Endothelial cell of umbilical vein (primary cell): Measurements from ENCODE around the gene TSPO. TPM values are rescaled to one million over a fixed set of nuclear protein-coding genes. Genes with fewer than 3 reads are reported as not detected.
A peak's percentile ranks its signal among the peaks of the same experiment; 100 is the strongest.

Experiments
- BruUV-seq: library from RNA; stranded (reverse); fragments of 400-500 nt; replicated peaks from 2 replicates; lab custom pipeline; 2021; lab: Mats Ljungman, UMichigan
- CTCF ChIA-PET: fragments of 300-600, 350-600 bp; sonication (Branson Sonifier 250); formaldehyde crosslinking; loops from one replicate; lab custom pipeline; 2021; ENCODE audit warnings: antibody characterized with exemption, inconsistent platforms; lab: Charles Lee
- POLR2A ChIA-PET: fragments of 300-600, 350-600 bp; sonication (Branson Sonifier 250); formaldehyde crosslinking; loops from one replicate; lab custom pipeline; 2021; ENCODE audit warnings: antibody characterized with exemption, inconsistent platforms; lab: Charles Lee
- DNase-seq: peaks from one replicate; pipeline ENCODE4 v3.0.0-alpha.2; 2011; ENCODE audit warnings: low read depth, low spot score
- FAIRE-seq: peaks from 2 replicates; lab custom pipeline; 2011; peaks lifted over from hg19 to GRCh38; lab: Jason Lieb, UNC
- H2AFZ ChIP-seq: 2 replicates; pipeline ENCODE4 v1.6.0; 2012; ENCODE audit warnings: low read depth, low read length, control low read depth, inconsistent platforms
- H3K27ac ChIP-seq: 2 replicates; pipeline ENCODE4 v1.5.1; 2011; ENCODE audit warnings: low read depth, mild to moderate bottlenecking, control low read depth, low read length, moderate library complexity; ENCODE audit not compliant: insufficient read depth
- H3K27me3 ChIP-seq, 2 experiments: 2 replicates each; pipeline versions ENCODE4 v1.6.0 to v1.6.1; 2011; ENCODE audit warnings: low read length in 2 of 2, mixed read lengths in 1 of 2; ENCODE audit not compliant: control insufficient read depth in 2 of 2, insufficient read depth in 2 of 2
- H3K36me3 ChIP-seq, 2 experiments: 2 replicates in 1 of 2; 3 replicates in 1 of 2; pipeline ENCODE4 v1.5.1; 2011; ENCODE audit warnings: low read length in 2 of 2, mild to moderate bottlenecking in 1 of 2, moderate library complexity in 1 of 2; ENCODE audit not compliant: control insufficient read depth in 2 of 2, insufficient read depth in 2 of 2; ENCODE audit errors: extremely low read depth in 1 of 2
- H3K4me1 ChIP-seq: 3 replicates; pipeline ENCODE4 v1.5.1; 2011; ENCODE audit warnings: mild to moderate bottlenecking, low read length; ENCODE audit not compliant: control insufficient read depth, insufficient read depth; ENCODE audit errors: extremely low read depth
- H3K4me2 ChIP-seq: 2 replicates; pipeline ENCODE4 v1.6.1; 2011; ENCODE audit warnings: low read length, control low read depth, mixed read lengths; ENCODE audit not compliant: insufficient read depth
- H3K4me3 ChIP-seq, 3 experiments: fragments of 200-600 bp in 1 of 3; sonication (generic), shearing (Covaris generic) in 1 of 3; replicated peaks in 1 of 3; 2 replicates each; pipeline ENCODE4 v1.5.1; 2011 to 2016; ENCODE audit warnings: control low read depth in 3 of 3, low read length in 3 of 3, mild to moderate bottlenecking in 2 of 3, inconsistent platforms in 1 of 3, low read depth in 1 of 3, moderate library complexity in 1 of 3; ENCODE audit not compliant: insufficient read depth in 1 of 3
- H3K79me2 ChIP-seq: 2 replicates; pipeline ENCODE4 v1.6.0; 2012; ENCODE audit warnings: low read length, inconsistent platforms; ENCODE audit not compliant: control insufficient read depth, insufficient read depth
- H3K9ac ChIP-seq: replicated peaks from 2 replicates; pipeline ENCODE3; 2011; ENCODE audit warnings: low read length, control low read depth; ENCODE audit not compliant: insufficient read depth; ENCODE audit errors: extremely low read depth
- H3K9me1 ChIP-seq: replicated peaks from 3 replicates; pipeline ENCODE4 v1.6.0; 2011; ENCODE audit warnings: mild to moderate bottlenecking, low read length; ENCODE audit not compliant: control insufficient read depth, insufficient read depth; ENCODE audit errors: extremely low read depth
- H3K9me3 ChIP-seq: replicated peaks from 2 replicates; pipeline ENCODE4 v1.5.1; 2012; ENCODE audit warnings: low read length, inconsistent platforms; ENCODE audit not compliant: control insufficient read depth, insufficient read depth
- H4K20me1 ChIP-seq: replicated peaks from 2 replicates; pipeline ENCODE3; 2011; ENCODE audit warnings: mild to moderate bottlenecking, low read length; ENCODE audit not compliant: control insufficient read depth, insufficient read depth; ENCODE audit errors: extremely low read depth
- CTCF ChIP-seq, 2 donors: IDR thresholded peaks; 1 replicate in 1 of 2; 2 replicates in 1 of 2; pipeline ENCODE4 v1.5.1; 2011; ENCODE audit warnings: low read length in 2 of 2, mild to moderate bottlenecking in 2 of 2, moderate library complexity in 2 of 2, control low read depth in 1 of 2, inconsistent platforms in 1 of 2, low read depth in 1 of 2; ENCODE audit not compliant: insufficient read depth in 1 of 2; ENCODE audit errors: extremely low read depth in 1 of 2
- EZH2 ChIP-seq: IDR thresholded peaks from 2 replicates; pipeline ENCODE4 v1.6.1; 2012; ENCODE audit warnings: borderline replicate concordance, low read depth, mild to moderate bottlenecking, moderate library complexity, low read length, inconsistent platforms; ENCODE audit not compliant: severe bottlenecking
- FOS ChIP-seq: IDR thresholded peaks from 2 replicates; pipeline ENCODE4 v1.6.1; 2011; ENCODE audit warnings: mild to moderate bottlenecking, low read length, moderate library complexity, borderline replicate concordance; ENCODE audit not compliant: insufficient read depth
- GATA2 ChIP-seq: IDR thresholded peaks from 2 replicates; pipeline ENCODE4 v1.7.0; 2011; ENCODE audit warnings: low read depth, mild to moderate bottlenecking, moderate library complexity, mixed read lengths, low read length; ENCODE audit not compliant: insufficient read length, insufficient read depth
- JUN ChIP-seq: IDR thresholded peaks from 2 replicates; pipeline ENCODE4 v1.6.1; 2011; ENCODE audit warnings: borderline replicate concordance, low read depth; ENCODE audit not compliant: insufficient read length, insufficient read depth
- MAX ChIP-seq: IDR thresholded peaks from 2 replicates; pipeline ENCODE4 v1.6.1; 2011; ENCODE audit not compliant: insufficient read depth, insufficient read length
- MYC ChIP-seq: IDR thresholded peaks from one replicate; pipeline ENCODE4 v1.6.1; 2011; ENCODE audit warnings: mild to moderate bottlenecking, low read depth, low read length
- POLR2A ChIP-seq: IDR thresholded peaks from 2 replicates; pipeline ENCODE4 v1.6.1; 2012; ENCODE audit warnings: low read depth, mild to moderate bottlenecking, control low read depth, low read length
- POLR2AphosphoS5 ChIP-seq: IDR thresholded peaks from 2 replicates; pipeline ENCODE4 v1.6.1; 2012; ENCODE audit warnings: low read depth, mild to moderate bottlenecking, control low read depth, low read length, moderate library complexity; ENCODE audit not compliant: insufficient read depth
- dilution Hi-C: fragments of 300-500 bp; cut with MboI; formaldehyde crosslinking; loops from one replicate; pipeline ENCODE4 v1.15.0; 2019; ENCODE audit warnings: low sequenced_read_pairs; ENCODE audit not compliant: extremely low pct_ligation_motif_present
- intact Hi-C: fragments of 100-400 bp; cut with micrococcal nuclease; formaldehyde crosslinking; loops from one replicate; pipeline ENCODE4 v1.10.0; 2022
- polyA plus RNA-seq, 4 experiments: library from polyadenylated mRNA; depleted of rRNA in 3 of 4; stranded (reverse) in 3 of 4; unstranded in 1 of 4; fragments of >200 nt; gene quantifications; 2 replicates each; pipeline versions ENCODE4 v1.2.1 to v1.2.3, GENCODE V29; 2011 to 2012; ENCODE audit warnings: missing spikeins in 1 of 4
- total RNA-seq: library from RNA; stranded (reverse); gene quantifications from 2 replicates; pipeline ENCODE4 v1.2.3, GENCODE V29; 2021

Gene TSPO
- total and polyA plus RNA-seq, 2 donors (not counting 3 experiments of a cell fraction or from before 2014, with no cell fraction given) = 328 to 720 TPM

- TF ChIP-seq POLR2AphosphoS5 (no peak), EZH2 (no peak)
- ChIA-PET POLR2A (no interaction called here), CTCF (interaction anchor here (0.9 to 1.6 kb wide), 3 partner anchors 10 to 17 kb away, joined by 3 to 5 read pairs (median 3); partner anchors contain the start of gene BIK)
- intact Hi-C loops = no loop called here
- Histone ChIP-seq H3K36me3 (peaks cover 0 to 2% of the 10 kb centered on the region in 2 experiments), H3K27me3 (no peaks in the 10 kb centered on the region), H3K9ac (no peak overlapping the region), H3K4me3 (no peak overlapping the region), H3K9me1 (no peaks in the 10 kb centered on the region), H3K9me3 (no peaks in the 10 kb centered on the region), H3K79me2 (no peaks in the 10 kb centered on the region), H2AFZ (peak overlapping the region; percentile 17), H3K27ac (peak overlapping the region; percentile 20), H4K20me1 (no peaks in the 10 kb centered on the region), H3K4me2 (no peak overlapping the region), H3K4me1 (peaks cover 6% of the 10 kb centered on the region)
- FAIRE-seq (peak; percentile 69), DNase-seq (peak; percentile 29)
- BruUV-seq = no TSS peak
- dilution Hi-C loops = no loop called here
These were observed 24.7 kb upstream of the TSPO start for GRCh38 chr22:43126501-43127165.

GRCh38 chr22:43127166-43127908 lies 24.0 kb upstream of the TSPO start:
- Histone ChIP-seq H3K4me2 (no peak overlapping the region), H3K4me3 (no peak overlapping the region), H3K9me3 (no peaks in the 10 kb centered on the region), H3K27ac (peak overlapping the region; percentile 20), H3K27me3 (no peaks in the 10 kb centered on the region), H3K9ac (no peak overlapping the region), H3K36me3 (peaks cover 0 to 4% of the 10 kb centered on the region in 2 experiments), H2AFZ (peak overlapping the region; percentile 17), H4K20me1 (no peaks in the 10 kb centered on the region), H3K4me1 (peaks cover 6% of the 10 kb centered on the region), H3K79me2 (no peaks in the 10 kb centered on the region), H3K9me1 (no peaks in the 10 kb centered on the region)
- TF ChIP-seq POLR2AphosphoS5 = no peak
- no peak for TF ChIP-seq POLR2A
- TF ChIP-seq JUN = no peak
- no peak for TF ChIP-seq EZH2
- TF ChIP-seq MYC = no peak
- no peak for TF ChIP-seq FOS
- no peak for TF ChIP-seq GATA2
- TF ChIP-seq CTCF (IDR thresholded peaks at IDR 0.05; ENCODE audit: extremely low read depth in 1 of 2, insufficient read depth in 1 of 2, low read depth in 1 of 2, low read length in 2 of 2) = no peak
- TF ChIP-seq MAX = no peak
- DNase-seq = no peak
- intact Hi-C loops = no loop called here
- BruUV-seq = no TSS peak
- CTCF ChIA-PET = interaction anchor here (0.9 to 1.6 kb wide), 3 partner anchors 9 to 17 kb away, joined by 3 to 5 read pairs (median 3); partner anchors contain the start of gene BIK
- dilution Hi-C loops = no loop called here
- POLR2A ChIA-PET = no interaction called here
- no peak for FAIRE-seq
